ENCODE measurements around the gene GRK3.
"Not testable (repeated sequence)": the region's sequence is repeated elsewhere in the genome, so short reads cannot be mapped to it uniquely, and the experiment has no call there.

GRK3 gene

DNA sequence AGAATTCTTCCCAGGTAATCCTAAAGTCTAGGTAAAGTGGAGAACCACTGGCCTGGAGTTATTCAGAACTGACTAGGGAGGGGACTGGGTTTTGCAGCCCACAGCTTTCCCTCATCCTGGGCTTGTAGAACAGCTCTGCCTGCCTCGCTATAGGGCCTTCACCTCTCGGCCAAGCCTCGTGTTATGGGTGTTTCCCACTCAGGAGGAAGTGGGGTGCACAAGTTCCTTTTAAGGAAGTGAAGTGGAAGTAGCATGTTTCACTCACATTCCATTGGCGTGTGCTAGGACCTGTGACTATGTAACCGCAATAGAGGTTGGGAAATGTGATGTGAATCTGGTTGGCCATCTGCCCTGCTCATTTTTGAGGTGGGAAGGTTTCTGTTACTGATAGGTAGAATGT is 20.5 kb downstream of the GRK3 start:
- H2BK5ac ChIP-seq (ENCODE audit: low read depth, low read length, poor library complexity); H3K27ac ChIP-seq (ENCODE audit: low read depth, low read length); H3K18ac ChIP-seq (ENCODE audit: low read length); H3K79me2 ChIP-seq (ENCODE audit: control insufficient read depth, insufficient read depth, low read length, poor library complexity); H2AFZ ChIP-seq (ENCODE audit: insufficient read depth, low read length, poor library complexity); H3K4ac ChIP-seq (ENCODE audit: low read depth, low read length); H3K14ac ChIP-seq (ENCODE audit: low read length); H4K12ac ChIP-seq (ENCODE audit: low read depth, low read length); H4K91ac ChIP-seq (ENCODE audit: low read depth, low read length); H4K8ac ChIP-seq (ENCODE audit: low read depth, low read length); H2BK12ac ChIP-seq (ENCODE audit: low read length); H3K27me3 ChIP-seq (ENCODE audit: insufficient read depth, low read length); H3K4me3 ChIP-seq (ENCODE audit: low read depth, low read length); H2AK5ac ChIP-seq (ENCODE audit: low read length); H3K23ac ChIP-seq (ENCODE audit: low read length); H3K9me3 ChIP-seq (ENCODE audit: insufficient read depth, low read depth, low read length); H3K4me1 ChIP-seq (ENCODE audit: control insufficient read depth in 1 of 2, insufficient read depth in 2 of 2, low read length in 2 of 2); H2BK120ac ChIP-seq (ENCODE audit: insufficient read depth, low read length, poor library complexity); H3K9ac ChIP-seq (ENCODE audit: low read length); H3K36me3 ChIP-seq (ENCODE audit: control insufficient read depth in 1 of 2, insufficient read depth in 2 of 2, low read length in 2 of 2); H3K79me1 ChIP-seq (ENCODE audit: low read length); H3K4me2 ChIP-seq (ENCODE audit: low read length): not testable (repeated sequence)
- no CpG with 5 or more reads among the region's 5 CpGs for WGBS (ENCODE audit: extremely low coverage, insufficient coverage, insufficient read length)
- peak; percentile 6 to 47 for DNase-seq

DNA sequence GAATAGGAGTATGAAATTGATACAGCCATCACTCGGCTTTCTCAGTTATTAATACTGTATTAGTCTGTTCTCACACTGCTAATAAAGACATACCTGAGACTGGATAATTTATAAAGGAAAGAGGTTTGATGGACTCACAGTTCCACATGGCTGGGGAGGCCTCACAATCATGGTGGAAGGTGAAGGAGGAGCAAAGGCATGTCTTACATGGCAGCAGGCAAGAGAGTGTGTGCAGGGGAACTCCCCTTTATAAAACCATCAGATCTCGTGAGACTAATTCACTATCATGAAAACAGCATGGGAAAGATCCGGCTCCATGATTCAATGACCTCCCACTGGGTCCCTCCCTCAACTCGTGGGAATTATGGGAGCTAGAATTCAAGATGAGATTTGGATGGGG is 25.2 kb downstream of the GRK3 start:
- H3K4me2 ChIP-seq (ENCODE audit: low read length); H3K4me1 ChIP-seq (ENCODE audit: control insufficient read depth in 1 of 2, insufficient read depth in 2 of 2, low read length in 2 of 2); H3K4ac ChIP-seq (ENCODE audit: low read depth, low read length); H3K23ac ChIP-seq (ENCODE audit: low read length); H3K36me3 ChIP-seq (ENCODE audit: control insufficient read depth in 1 of 2, insufficient read depth in 2 of 2, low read length in 2 of 2); H2BK120ac ChIP-seq (ENCODE audit: insufficient read depth, low read length, poor library complexity); H4K91ac ChIP-seq (ENCODE audit: low read depth, low read length); H3K4me3 ChIP-seq (ENCODE audit: low read depth, low read length); H3K79me1 ChIP-seq (ENCODE audit: low read length); H3K79me2 ChIP-seq (ENCODE audit: control insufficient read depth, insufficient read depth, low read length, poor library complexity); H4K8ac ChIP-seq (ENCODE audit: low read depth, low read length); DNase-seq; H3K9ac ChIP-seq (ENCODE audit: low read length); H2BK5ac ChIP-seq (ENCODE audit: low read depth, low read length, poor library complexity); H2AFZ ChIP-seq (ENCODE audit: insufficient read depth, low read length, poor library complexity); H3K14ac ChIP-seq (ENCODE audit: low read length); H2AK5ac ChIP-seq (ENCODE audit: low read length); H2BK12ac ChIP-seq (ENCODE audit: low read length); H3K18ac ChIP-seq (ENCODE audit: low read length); H3K27ac ChIP-seq (ENCODE audit: low read depth, low read length); H3K9me3 ChIP-seq (ENCODE audit: insufficient read depth, low read depth, low read length); H4K12ac ChIP-seq (ENCODE audit: low read depth, low read length); H3K27me3 ChIP-seq (ENCODE audit: insufficient read depth, low read length): not testable (repeated sequence)
- no CpG with 5 or more reads among the region's 4 CpGs for WGBS (ENCODE audit: extremely low coverage, insufficient coverage, insufficient read length)

DNA sequence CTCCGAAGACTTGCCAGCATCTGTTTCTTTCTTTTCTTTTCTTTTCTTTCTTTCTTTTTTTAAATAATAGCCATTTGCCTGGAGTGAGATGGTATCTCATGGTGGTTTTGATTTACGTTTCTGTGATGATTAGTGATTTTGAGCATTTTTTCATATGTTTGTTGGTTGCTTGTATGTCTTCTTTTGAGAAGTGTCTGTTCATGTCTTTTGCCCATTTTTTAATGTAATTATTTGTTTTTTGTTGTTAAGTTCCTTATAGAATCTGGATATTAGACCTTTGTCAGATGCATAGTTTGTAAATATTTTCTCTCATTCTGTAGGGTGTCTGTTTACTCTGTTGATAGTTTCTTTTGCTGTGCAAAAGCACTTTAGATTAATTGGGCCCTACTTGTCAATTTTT is 28.8 kb downstream of the GRK3 start:
- not testable (repeated sequence) for H3K79me2 ChIP-seq (ENCODE audit: control insufficient read depth, insufficient read depth, low read length, poor library complexity); H2BK120ac ChIP-seq (ENCODE audit: insufficient read depth, low read length, poor library complexity); H4K91ac ChIP-seq (ENCODE audit: low read depth, low read length); DNase-seq; H4K12ac ChIP-seq (ENCODE audit: low read depth, low read length); H4K8ac ChIP-seq (ENCODE audit: low read depth, low read length); H3K27me3 ChIP-seq (ENCODE audit: insufficient read depth, low read length); H3K4me3 ChIP-seq (ENCODE audit: low read depth, low read length); H3K4me1 ChIP-seq (ENCODE audit: control insufficient read depth in 1 of 2, insufficient read depth in 2 of 2, low read length in 2 of 2); H3K23ac ChIP-seq (ENCODE audit: low read length); H3K4me2 ChIP-seq (ENCODE audit: low read length); H3K14ac ChIP-seq (ENCODE audit: low read length); H2BK12ac ChIP-seq (ENCODE audit: low read length); H3K4ac ChIP-seq (ENCODE audit: low read depth, low read length); H3K9ac ChIP-seq (ENCODE audit: low read length); H3K36me3 ChIP-seq (ENCODE audit: control insufficient read depth in 1 of 2, insufficient read depth in 2 of 2, low read length in 2 of 2); H3K18ac ChIP-seq (ENCODE audit: low read length); H3K79me1 ChIP-seq (ENCODE audit: low read length); H3K27ac ChIP-seq (ENCODE audit: low read depth, low read length); H3K9me3 ChIP-seq (ENCODE audit: insufficient read depth, low read depth, low read length); H2AK5ac ChIP-seq (ENCODE audit: low read length); H2BK5ac ChIP-seq (ENCODE audit: low read depth, low read length, poor library complexity); H2AFZ ChIP-seq (ENCODE audit: insufficient read depth, low read length, poor library complexity)
- no CpG with 5 or more reads among the region's 2 CpGs for WGBS (ENCODE audit: extremely low coverage, insufficient coverage, insufficient read length)

DNA sequence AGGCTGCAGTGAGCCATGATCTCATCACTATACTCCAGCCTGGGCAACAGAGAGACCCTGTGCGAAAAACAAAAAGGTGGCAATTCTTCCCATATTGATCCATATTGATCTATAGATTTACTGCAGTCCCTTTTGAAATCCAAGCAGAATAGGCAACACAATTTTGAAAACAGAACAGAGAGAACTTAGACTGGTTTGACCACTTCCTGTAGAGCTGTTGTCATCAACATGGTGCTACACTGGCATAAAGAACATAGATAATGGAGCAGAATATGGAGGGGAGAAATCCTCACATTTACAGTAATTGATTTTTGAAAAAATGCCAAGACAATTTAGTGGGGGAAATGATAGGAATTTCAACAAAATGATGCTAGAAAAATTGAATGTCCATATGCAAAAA is 34.1 kb downstream of the GRK3 start:
- H2BK12ac ChIP-seq (ENCODE audit: low read length): no peak overlapping the region
- no peak overlapping the region for H3K4me2 ChIP-seq (ENCODE audit: low read length)
- H2AFZ ChIP-seq (ENCODE audit: insufficient read depth, low read length, poor library complexity): no peak overlapping the region
- no peak overlapping the region for H3K9ac ChIP-seq (ENCODE audit: low read length)
- no peaks in the 10 kb centered on the region for H3K4me1 ChIP-seq (ENCODE audit: control insufficient read depth in 1 of 2, insufficient read depth in 2 of 2, low read length in 2 of 2)
- no peaks in the 10 kb centered on the region for H3K27me3 ChIP-seq (ENCODE audit: insufficient read depth, low read length)
- no CpG with 5 or more reads among the region's 1 CpG for WGBS (ENCODE audit: extremely low coverage, insufficient coverage, insufficient read length)
- no peaks in the 10 kb centered on the region for H3K79me1 ChIP-seq (ENCODE audit: low read length)
- no peak overlapping the region for H3K27ac ChIP-seq (ENCODE audit: low read depth, low read length)
- H4K12ac ChIP-seq (ENCODE audit: low read depth, low read length): no peak overlapping the region
- H3K79me2 ChIP-seq (ENCODE audit: control insufficient read depth, insufficient read depth, low read length, poor library complexity): no peaks in the 10 kb centered on the region
- H3K14ac ChIP-seq (ENCODE audit: low read length): no peak overlapping the region
- H2BK5ac ChIP-seq (ENCODE audit: low read depth, low read length, poor library complexity): no peak overlapping the region
- no peaks in the 10 kb centered on the region for H3K36me3 ChIP-seq (ENCODE audit: control insufficient read depth in 1 of 2, insufficient read depth in 2 of 2, low read length in 2 of 2)
- H3K4ac ChIP-seq (ENCODE audit: low read depth, low read length): no peak overlapping the region
- H4K8ac ChIP-seq (ENCODE audit: low read depth, low read length): no peak overlapping the region
- no peak overlapping the region for H4K91ac ChIP-seq (ENCODE audit: low read depth, low read length)
- no peak overlapping the region for H2AK5ac ChIP-seq (ENCODE audit: low read length)
- no peak overlapping the region for H3K23ac ChIP-seq (ENCODE audit: low read length)
- H3K4me3 ChIP-seq (ENCODE audit: low read depth, low read length): no peak overlapping the region
- H2BK120ac ChIP-seq (ENCODE audit: insufficient read depth, low read length, poor library complexity): no peak overlapping the region
- H3K18ac ChIP-seq (ENCODE audit: low read length): no peak overlapping the region
- no peak for DNase-seq
- no peaks in the 10 kb centered on the region for H3K9me3 ChIP-seq (ENCODE audit: insufficient read depth, low read depth, low read length)

Data from trophoblast cell (in vitro differentiated cells and primary cell).